Psoas muscle (tissue), 8 donors: ENCODE results near the gene DEPDC5. TPM values are rescaled to one million over a fixed set of nuclear protein-coding genes. Genes with fewer than 3 reads are reported as not detected.

ENCODE experiments used
- ATAC-seq, 4 donors: fragments of 200-7000 bp; cut with Tn5 transposase; one replicate each; pipeline ENCODE4 v1.9.1; 2020; ENCODE audit warnings: moderate library complexity in 3 of 4, mild to moderate bottlenecking in 2 of 4
- DNase-seq, 2 donors: peaks; one replicate each; pipeline ENCODE4 v3.0.0-alpha.2; 2020
- H3K27ac ChIP-seq: fragments of 200-600 bp; one replicate; pipeline ENCODE4 v1.8.0; 2022
- H3K27me3 ChIP-seq, 3 donors: fragments of 200-600 bp in 1 of 3; one replicate each; pipeline versions ENCODE4 v1.6.1 to v1.8.0; 2013 to 2022; ENCODE audit warnings: low read length in 2 of 3, mild to moderate bottlenecking in 2 of 3, moderate library complexity in 1 of 3; ENCODE audit not compliant: insufficient read depth in 3 of 3
- H3K36me3 ChIP-seq, 2 donors: fragments of 200-600 bp in 1 of 2; one replicate each; pipeline versions ENCODE4 v1.6.1 to v1.8.0; 2013 to 2022; ENCODE audit warnings: low read depth in 1 of 2, mild to moderate bottlenecking in 1 of 2, moderate library complexity in 1 of 2; ENCODE audit not compliant: insufficient read depth in 1 of 2
- H3K4me1 ChIP-seq: fragments of 200-600 bp; one replicate; pipeline ENCODE4 v1.8.0; 2022
- H3K4me3 ChIP-seq: fragments of 200-600 bp; one replicate; pipeline ENCODE4 v1.8.0; 2022; ENCODE audit warnings: mild to moderate bottlenecking
- H3K9me3 ChIP-seq: fragments of 200-600 bp; one replicate; pipeline ENCODE4 v1.8.0; 2022
- CTCF ChIP-seq: fragments of 200-600 bp; IDR thresholded peaks from one replicate; pipeline ENCODE4 v1.8.0; 2022; ENCODE audit warnings: antibody characterized with exemption
- WGBS, 3 donors: extraction: QIAGEN DNeasy Blood & Tissue Kit; methylation state at CpG; one replicate each; pipeline versions ENCODE4 v1.1.6 to v1.1.7; 2013; 5-methylcytosine and 5-hydroxymethylcytosine counted together
- intact Hi-C, 2 donors: fragments of 100-400 bp; cut with DNase I; formaldehyde crosslinking; loops; one replicate each; pipeline versions ENCODE4 v1.11.0 to v1.14.2; 2022
- polyA plus RNA-seq, 3 donors: library from polyadenylated mRNA; stranded (reverse); fragments of 200-250 nt; gene quantifications; one replicate each; pipeline ENCODE4 v1.2.3, GENCODE V29; 2013
- total RNA-seq, 4 donors: library from RNA; stranded (reverse); fragmentation: NEBNext Ultra II Directional in 2 of 4; extraction: Animal tissue kit (Norgen Biotek cat#: 25700) in 2 of 4; gene quantifications; one replicate each; pipeline versions ENCODE4 v1.2.1 to v1.2.4, GENCODE V29; 2021 to 2023
- donor health status: healthy with polysubstance abuse.
- donor health status: DM: no; HTN: no; CAD: no; lungs with moderate emphysema.
- donor health status: Bipolar disorder and iron deficiency.
- donor health status: healthy.
- donor health status: DM: yes; HTN: yes; CAD: no.
- donor health status: DM: no; HTN: no; CAD: no.
- donor health status: DM: no; HTN: no; CAD: no.
- donor health status: DM: yes; HTN: yes; CAD: no.

DEPDC5 gene
- total and polyA plus RNA-seq, 7 donors, result 6.3 to 15.6 (median 9.1) TPM

- DNase-seq, result no peak
- no peak for ATAC-seq
- no peaks in the 10 kb centered on the region for H3K9me3 ChIP-seq
- H3K27ac ChIP-seq, result no peak overlapping the region
- peaks cover 13% of the 10 kb centered on the region for H3K4me1 ChIP-seq
- intact Hi-C loops, result no loop called here
- H3K4me3 ChIP-seq, result no peak overlapping the region
- 84 to 92% (median 90%) methylated on average over 6 of the region's 6 CpGs for WGBS, 3 donors
- no peak for TF ChIP-seq CTCF
- no peaks in the 10 kb centered on the region for H3K27me3 ChIP-seq
- H3K36me3 ChIP-seq, result peaks cover 2 to 77% of the 10 kb centered on the region in 2 donors
Measured at GRCh38 chr22:31846161-31847115, 92.6 kb downstream of the DEPDC5 start.

GRCh38 chr22:31848411-31848810 is 94.6 kb downstream of the DEPDC5 start:
- H3K9me3 ChIP-seq, result no peaks in the 10 kb centered on the region
- ATAC-seq, result no peak
- peaks cover 13% of the 10 kb centered on the region for H3K4me1 ChIP-seq
- no peak overlapping the region for H3K4me3 ChIP-seq
- DNase-seq, result no peak
- intact Hi-C loops, result no loop called here
- H3K36me3 ChIP-seq, result peaks cover 0 to 74% of the 10 kb centered on the region in 2 donors
- WGBS, 3 donors, result 93 to 96% (median 96%) methylated on average over 1 of the region's 1 CpG
- no peak overlapping the region for H3K27ac ChIP-seq
- no peaks in the 10 kb centered on the region for H3K27me3 ChIP-seq
- no peak for TF ChIP-seq CTCF

GRCh38 chr22:31850135-31850534 is 96.3 kb downstream of the DEPDC5 start:
- DNase-seq (no peak), ATAC-seq (peak in 2 of 4 donors; percentile 62 to 66)
- no peak for TF ChIP-seq CTCF
- intact Hi-C loops, result no loop called here
- Histone ChIP-seq H3K4me3 (no peak overlapping the region), H3K9me3 (no peaks in the 10 kb centered on the region), H3K27ac (peak overlapping the region; percentile 60), H3K36me3 (peaks cover 0 to 65% of the 10 kb centered on the region in 2 donors), H3K27me3 (no peaks in the 10 kb centered on the region), H3K4me1 (peaks cover 13% of the 10 kb centered on the region)
- 53 to 66% (median 55%) methylated on average over 3 of the region's 3 CpGs for WGBS, 3 donors

- no peaks in the 10 kb centered on the region for H3K9me3 ChIP-seq
- no peak overlapping the region for H3K4me3 ChIP-seq
- H3K27me3 ChIP-seq, result no peaks in the 10 kb centered on the region
- peaks cover 0 to 50% of the 10 kb centered on the region in 2 donors for H3K36me3 ChIP-seq
- H3K27ac ChIP-seq, result no peak overlapping the region
- WGBS, 3 donors, result 91 to 93% (median 91%) methylated on average over 9 of the region's 9 CpGs
- H3K4me1 ChIP-seq, result peaks cover 13% of the 10 kb centered on the region
- no peak for TF ChIP-seq CTCF
- ATAC-seq (no peak), DNase-seq (no peak)
- intact Hi-C loops, result no loop called here
Measured at GRCh38 chr22:31852691-31853421, 99.0 kb downstream of the DEPDC5 start.
